Upper lobe of left lung (tissue), 4 donors: ENCODE measurements around the gene ROPN1L.

ENCODE experiments used
- EP300 ChIP-seq, 4 donors: sonication (generic); formaldehyde crosslinking; IDR thresholded peaks; one replicate each; pipeline ENCODE4 v1.5.1; 2017; ENCODE audit warnings: antibody characterized with exemption in 4 of 4, control low read depth in 2 of 4
- POLR2A ChIP-seq, 4 donors: fragments of 450-650 bp; IDR thresholded peaks; one replicate each; pipeline ENCODE4 v1.5.1; 2016 to 2017; ENCODE audit warnings: antibody characterized with exemption in 4 of 4, mild to moderate bottlenecking in 2 of 4
- POLR2AphosphoS5 ChIP-seq, 2 donors: sonication (generic); formaldehyde crosslinking; IDR thresholded peaks; one replicate each; pipeline ENCODE4 v1.5.1; 2017; ENCODE audit warnings: antibody characterized with exemption in 2 of 2
- TF ChIP-seq, protein P1 (sequence below), 6 experiments: fragments of 450-650 bp in 4 of 6; fragments of 200-600 bp in 2 of 6; sonication (generic) in 2 of 6; IDR thresholded peaks; one replicate each; pipeline ENCODE4 v1.5.1; 2016 to 2019; ENCODE audit warnings: antibody characterized with exemption in 6 of 6

DNA sequence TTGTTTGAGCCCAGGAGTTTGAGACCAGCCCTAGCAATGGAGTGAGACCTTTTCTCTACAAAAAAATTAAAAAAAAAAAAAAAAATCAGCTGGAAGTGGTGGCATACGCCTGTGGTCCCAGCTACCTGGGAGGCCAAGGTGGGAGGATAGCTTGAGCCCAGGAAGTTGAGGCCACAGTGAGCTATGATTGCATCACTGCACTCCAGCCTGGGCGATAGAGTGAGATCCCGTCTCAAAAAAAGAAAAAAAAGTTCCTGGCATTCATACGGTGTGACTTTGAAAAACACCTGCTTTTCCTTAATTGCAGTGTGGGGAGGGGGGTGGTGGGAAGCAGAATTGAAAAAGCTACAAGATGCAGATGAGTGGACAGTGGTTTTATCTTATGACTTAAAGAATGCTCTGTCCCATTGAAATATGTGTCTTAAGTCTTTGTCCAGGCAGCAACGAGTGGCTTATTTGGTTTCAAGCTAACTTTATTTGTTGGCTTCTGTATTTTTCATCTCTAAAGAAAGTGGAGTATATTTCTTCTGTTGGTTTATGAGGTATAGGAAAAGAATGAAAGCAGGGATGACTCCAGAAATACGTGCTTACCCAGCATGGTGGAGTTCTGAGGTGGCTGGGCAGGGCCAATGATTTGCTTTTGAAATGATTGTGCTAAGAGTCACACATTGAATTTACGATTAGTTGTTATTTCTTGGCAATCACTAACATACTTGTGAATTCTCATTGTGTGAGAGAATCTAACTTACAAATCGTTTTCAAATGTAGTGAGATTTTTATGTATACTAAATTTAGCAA lies 27.8 kb downstream of the ROPN1L start:
- no peak for TF ChIP-seq EP300 (IDR thresholded peaks at IDR 0.05)
- TF ChIP-seq POLR2A (IDR thresholded peaks at IDR 0.05), result no peak
- TF ChIP-seq, protein P1, sequence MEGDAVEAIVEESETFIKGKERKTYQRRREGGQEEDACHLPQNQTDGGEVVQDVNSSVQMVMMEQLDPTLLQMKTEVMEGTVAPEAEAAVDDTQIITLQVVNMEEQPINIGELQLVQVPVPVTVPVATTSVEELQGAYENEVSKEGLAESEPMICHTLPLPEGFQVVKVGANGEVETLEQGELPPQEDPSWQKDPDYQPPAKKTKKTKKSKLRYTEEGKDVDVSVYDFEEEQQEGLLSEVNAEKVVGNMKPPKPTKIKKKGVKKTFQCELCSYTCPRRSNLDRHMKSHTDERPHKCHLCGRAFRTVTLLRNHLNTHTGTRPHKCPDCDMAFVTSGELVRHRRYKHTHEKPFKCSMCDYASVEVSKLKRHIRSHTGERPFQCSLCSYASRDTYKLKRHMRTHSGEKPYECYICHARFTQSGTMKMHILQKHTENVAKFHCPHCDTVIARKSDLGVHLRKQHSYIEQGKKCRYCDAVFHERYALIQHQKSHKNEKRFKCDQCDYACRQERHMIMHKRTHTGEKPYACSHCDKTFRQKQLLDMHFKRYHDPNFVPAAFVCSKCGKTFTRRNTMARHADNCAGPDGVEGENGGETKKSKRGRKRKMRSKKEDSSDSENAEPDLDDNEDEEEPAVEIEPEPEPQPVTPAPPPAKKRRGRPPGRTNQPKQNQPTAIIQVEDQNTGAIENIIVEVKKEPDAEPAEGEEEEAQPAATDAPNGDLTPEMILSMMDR (IDR thresholded peaks at IDR 0.05), result no peak
- TF ChIP-seq POLR2AphosphoS5 (IDR thresholded peaks at IDR 0.05), result no peak
